ENCODE measurements around the gene AADACL4. TPM values are rescaled to one million over a fixed set of nuclear protein-coding genes. Genes with fewer than 3 reads are reported as not detected.

AADACL4 gene
- total RNA-seq, 1 experiment from 2014 or later = not detected

GRCh38 chr1:12690156-12690555, 46.3 kb downstream of the AADACL4 start:
- no peak overlapping the region for H2AFZ ChIP-seq (ENCODE audit: low read length)
- no peak overlapping the region for H3K14ac ChIP-seq (ENCODE audit: insufficient read depth, low read length)
- no peak overlapping the region for H3K27ac ChIP-seq (ENCODE audit: insufficient read length, low read depth, low read length)
- Mint-ChIP-seq H3K27ac (no peak overlapping the region), H3K4me3 (no peak overlapping the region), H3K27me3 (ENCODE audit: low read depth) (peaks cover 2% of the 10 kb centered on the region), H3K4me1 (peaks cover 5 to 7% of the 10 kb centered on the region in 2 experiments; a peak in 3 of 4 replicates), H3K9me3 (peaks cover 0 to 2% of the 10 kb centered on the region in 2 experiments; a peak in 2 of 5 replicates), H3K36me3 (ENCODE audit: insufficient read depth in 1 of 3, low read depth in 3 of 3) (no peaks in the 10 kb centered on the region)
- no peak overlapping the region for H2BK15ac ChIP-seq (ENCODE audit: low read depth, low read length)
- no peaks in the 10 kb centered on the region for H3K27me3 ChIP-seq (ENCODE audit: insufficient read depth, low read length)
- H3K4me2 ChIP-seq (ENCODE audit: insufficient read depth, insufficient read length, low read length) = no peak overlapping the region
- no peak overlapping the region for H3T11ph ChIP-seq (ENCODE audit: low read length)
- no peaks in the 10 kb centered on the region; the same call in 1 of the 2 replicates for H3K4me1 ChIP-seq (ENCODE audit: insufficient read depth, low read length)
- no peaks in the 10 kb centered on the region for H4K20me1 ChIP-seq (ENCODE audit: control insufficient read depth, insufficient read depth, insufficient read length)
- no peak overlapping the region for H2BK120ac ChIP-seq (ENCODE audit: low read depth, low read length, poor library complexity, severe bottlenecking)
- no peaks in the 10 kb centered on the region for H3K23me2 ChIP-seq (ENCODE audit: insufficient read length, low read depth, low read length, poor library complexity, severe bottlenecking)
- no peak for DNase-seq
- no peak overlapping the region for H4K91ac ChIP-seq (ENCODE audit: insufficient read length, low read depth, low read length)
- H3K79me1 ChIP-seq (ENCODE audit: insufficient read depth, low read depth, low read length, poor library complexity, severe bottlenecking) = no peaks in the 10 kb centered on the region
- H3K79me2 ChIP-seq (ENCODE audit: insufficient read depth, low read length) = no peaks in the 10 kb centered on the region
- H3K9ac ChIP-seq (ENCODE audit: extremely low read depth, insufficient read length, low read length) = no peak overlapping the region
- TF ChIP-seq, protein P1, sequence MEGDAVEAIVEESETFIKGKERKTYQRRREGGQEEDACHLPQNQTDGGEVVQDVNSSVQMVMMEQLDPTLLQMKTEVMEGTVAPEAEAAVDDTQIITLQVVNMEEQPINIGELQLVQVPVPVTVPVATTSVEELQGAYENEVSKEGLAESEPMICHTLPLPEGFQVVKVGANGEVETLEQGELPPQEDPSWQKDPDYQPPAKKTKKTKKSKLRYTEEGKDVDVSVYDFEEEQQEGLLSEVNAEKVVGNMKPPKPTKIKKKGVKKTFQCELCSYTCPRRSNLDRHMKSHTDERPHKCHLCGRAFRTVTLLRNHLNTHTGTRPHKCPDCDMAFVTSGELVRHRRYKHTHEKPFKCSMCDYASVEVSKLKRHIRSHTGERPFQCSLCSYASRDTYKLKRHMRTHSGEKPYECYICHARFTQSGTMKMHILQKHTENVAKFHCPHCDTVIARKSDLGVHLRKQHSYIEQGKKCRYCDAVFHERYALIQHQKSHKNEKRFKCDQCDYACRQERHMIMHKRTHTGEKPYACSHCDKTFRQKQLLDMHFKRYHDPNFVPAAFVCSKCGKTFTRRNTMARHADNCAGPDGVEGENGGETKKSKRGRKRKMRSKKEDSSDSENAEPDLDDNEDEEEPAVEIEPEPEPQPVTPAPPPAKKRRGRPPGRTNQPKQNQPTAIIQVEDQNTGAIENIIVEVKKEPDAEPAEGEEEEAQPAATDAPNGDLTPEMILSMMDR (conservative IDR thresholded peaks at IDR 0.05) = no peak
- no peak overlapping the region for H4K5ac ChIP-seq (ENCODE audit: insufficient read length, low read depth, low read length)
- no peak overlapping the region for H2BK12ac ChIP-seq (ENCODE audit: insufficient read length, low read depth, low read length)
- H4K8ac ChIP-seq (replicated peaks; ENCODE audit: insufficient read length, low read depth, low read length) = no peak overlapping the region
- no peak overlapping the region for H3K4ac ChIP-seq (ENCODE audit: low read depth, low read length)
- no peak overlapping the region for H2BK20ac ChIP-seq (ENCODE audit: low read depth, low read length, poor library complexity, severe bottlenecking)
- H2AK5ac ChIP-seq (ENCODE audit: insufficient read length, low read length) = no peak overlapping the region
- WGBS (ENCODE audit: extremely low coverage, insufficient read length, low lambda C conversion rate) = no CpG with 5 or more reads among the region's 2 CpGs
- no peak overlapping the region for H3K18ac ChIP-seq (ENCODE audit: insufficient read length, low read depth, low read length)
- no peak overlapping the region for H3K23ac ChIP-seq (ENCODE audit: insufficient read length, low read depth, low read length)
- no peak overlapping the region for H2BK5ac ChIP-seq (ENCODE audit: insufficient read length, low read length)
- H3K56ac ChIP-seq (ENCODE audit: insufficient read length, low read depth, low read length) = no peak overlapping the region
- H3K9me3 ChIP-seq (ENCODE audit: control insufficient read depth, low read depth, low read length) = no peaks in the 10 kb centered on the region

Data from H9 (cell line).